Hepatocyte (in vitro differentiated cells): ENCODE measurements around the gene ZNF561.

Experiments used
- EZH2 ChIP-seq: fragments of 200-600 bp; sonication (generic); IDR thresholded peaks from 2 replicates; pipeline ENCODE4 v1.6.1; 2016; ENCODE audit warnings: antibody characterized with exemption, mild to moderate bottlenecking, borderline replicate concordance
- EZH2phosphoT487 ChIP-seq: fragments of 200-600 bp; sonication (generic); IDR thresholded peaks from one replicate; pipeline ENCODE4 v1.6.1; 2018; ENCODE audit warnings: antibody characterized with exemption, mild to moderate bottlenecking, low read depth, moderate library complexity; ENCODE audit not compliant: unreplicated experiment, severe bottlenecking
- TF ChIP-seq, protein P1 (sequence below): fragments of 200-600 bp; sonication (generic); IDR thresholded peaks from 2 replicates; pipeline ENCODE4 v1.5.1; 2016; ENCODE audit warnings: antibody characterized with exemption, mild to moderate bottlenecking; ENCODE audit not compliant: poor library complexity

DNA sequence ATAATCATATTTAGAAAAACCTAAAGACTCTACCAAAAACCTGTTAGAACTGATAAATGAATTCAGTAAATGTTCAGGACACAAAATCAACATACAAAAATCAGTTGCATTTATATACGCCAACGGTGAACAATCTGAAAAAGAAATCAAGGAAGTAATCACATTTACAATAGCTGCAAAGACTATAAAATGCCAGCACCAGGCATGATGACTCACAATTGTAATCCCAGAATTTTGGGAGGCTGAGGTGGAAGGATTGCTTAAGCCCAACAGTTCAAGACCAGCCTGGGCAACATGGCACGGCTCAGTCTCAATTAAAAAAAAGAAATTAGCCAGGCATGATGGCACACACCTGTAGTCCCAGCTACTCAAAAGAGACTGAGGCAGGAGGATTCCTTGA is 46.9 kb upstream of the ZNF561 start:
- TF ChIP-seq, protein P1, sequence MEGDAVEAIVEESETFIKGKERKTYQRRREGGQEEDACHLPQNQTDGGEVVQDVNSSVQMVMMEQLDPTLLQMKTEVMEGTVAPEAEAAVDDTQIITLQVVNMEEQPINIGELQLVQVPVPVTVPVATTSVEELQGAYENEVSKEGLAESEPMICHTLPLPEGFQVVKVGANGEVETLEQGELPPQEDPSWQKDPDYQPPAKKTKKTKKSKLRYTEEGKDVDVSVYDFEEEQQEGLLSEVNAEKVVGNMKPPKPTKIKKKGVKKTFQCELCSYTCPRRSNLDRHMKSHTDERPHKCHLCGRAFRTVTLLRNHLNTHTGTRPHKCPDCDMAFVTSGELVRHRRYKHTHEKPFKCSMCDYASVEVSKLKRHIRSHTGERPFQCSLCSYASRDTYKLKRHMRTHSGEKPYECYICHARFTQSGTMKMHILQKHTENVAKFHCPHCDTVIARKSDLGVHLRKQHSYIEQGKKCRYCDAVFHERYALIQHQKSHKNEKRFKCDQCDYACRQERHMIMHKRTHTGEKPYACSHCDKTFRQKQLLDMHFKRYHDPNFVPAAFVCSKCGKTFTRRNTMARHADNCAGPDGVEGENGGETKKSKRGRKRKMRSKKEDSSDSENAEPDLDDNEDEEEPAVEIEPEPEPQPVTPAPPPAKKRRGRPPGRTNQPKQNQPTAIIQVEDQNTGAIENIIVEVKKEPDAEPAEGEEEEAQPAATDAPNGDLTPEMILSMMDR, result no peak
- TF ChIP-seq EZH2, result no peak
- TF ChIP-seq EZH2phosphoT487, result no peak
